GM23338 (cell line): Measurements from ENCODE around the gene BTBD9. TPM values are rescaled to one million over a fixed set of nuclear protein-coding genes. Genes with fewer than 3 reads are reported as not detected.

Experiments
- ATAC-seq: fragments of 200-7000 bp; cut with Tn5 transposase; 3 replicates; pipeline ENCODE4 v1.9.1; 2020
- DNase-seq: peaks from one replicate; pipeline ENCODE4 v3.0.0-alpha.2; 2015; ENCODE audit warnings: low spot score
- H2AFZ ChIP-seq: fragments of 200-600 bp; sonication (generic); 2 replicates; pipeline ENCODE4 v1.8.0; 2016; ENCODE audit warnings: antibody characterized with exemption, mild to moderate bottlenecking, moderate library complexity
- H3F3A ChIP-seq: fragments of 200-600 bp; sonication (generic); replicated peaks from 2 replicates; pipeline ENCODE4 v1.8.0; 2017; ENCODE audit warnings: antibody characterized with exemption, mixed run types, low read depth
- H3K27ac ChIP-seq: fragments of 200-600 bp; sonication (generic); 2 replicates; pipeline ENCODE4 v1.6.1; 2016; ENCODE audit warnings: low read depth
- H3K27me3 ChIP-seq: fragments of 200-600 bp; sonication (generic); 2 replicates; pipeline ENCODE4 v1.8.0; 2016; ENCODE audit warnings: mild to moderate bottlenecking, mixed run types, moderate library complexity; ENCODE audit not compliant: insufficient read depth
- H3K36me3 ChIP-seq: fragments of 200-600 bp; sonication (generic); 2 replicates; pipeline ENCODE4 v1.8.0; 2016; ENCODE audit warnings: mild to moderate bottlenecking; ENCODE audit not compliant: insufficient read depth
- H3K4me1 ChIP-seq: fragments of 200-600 bp; sonication (generic); 2 replicates; pipeline ENCODE4 v1.8.0; 2016; ENCODE audit warnings: mild to moderate bottlenecking, moderate library complexity; ENCODE audit not compliant: insufficient read depth
- H3K4me2 ChIP-seq: fragments of 200-600 bp; sonication (generic); 2 replicates; pipeline ENCODE4 v1.7.1; 2017; ENCODE audit warnings: mixed run types
- H3K4me3 ChIP-seq: fragments of 200-600 bp; sonication (generic); 2 replicates; pipeline ENCODE4 v1.6.1; 2016; ENCODE audit warnings: mixed run types
- H3K79me2 ChIP-seq: fragments of 200-600 bp; sonication (generic); replicated peaks from 2 replicates; pipeline ENCODE4 v1.8.0; 2017; ENCODE audit warnings: mild to moderate bottlenecking; ENCODE audit not compliant: insufficient read depth
- H3K9me2 ChIP-seq: fragments of 200-600 bp; sonication (generic); 2 replicates; pipeline ENCODE4 v1.8.0; 2017; ENCODE audit not compliant: insufficient read depth
- H4K20me1 ChIP-seq: fragments of 200-600 bp; sonication (generic); replicated peaks from 2 replicates; pipeline ENCODE4 v1.8.0; 2017; ENCODE audit warnings: mild to moderate bottlenecking; ENCODE audit not compliant: insufficient read depth
- H3K27ac Mint-ChIP-seq: 2 replicates; pipeline ENCODE4 v1.8.0; 2020; ENCODE audit warnings: inconsistent platforms, mild to moderate bottlenecking, moderate library complexity, mixed read lengths
- H3K27me3 Mint-ChIP-seq: 3 replicates; pipeline ENCODE4 v1.8.0; 2022; ENCODE audit warnings: low read depth, mild to moderate bottlenecking, moderate library complexity, mixed read lengths, inconsistent platforms; ENCODE audit not compliant: insufficient read depth, poor library complexity
- H3K36me3 Mint-ChIP-seq: 3 replicates; pipeline ENCODE4 v1.8.0; 2021; ENCODE audit warnings: low read depth, mild to moderate bottlenecking, inconsistent platforms, moderate library complexity, mixed read lengths
- H3K4me1 Mint-ChIP-seq: 3 replicates; pipeline ENCODE4 v1.8.0; 2020; ENCODE audit warnings: mild to moderate bottlenecking, inconsistent platforms, mixed read lengths
- H3K4me3 Mint-ChIP-seq: 3 replicates; pipeline ENCODE4 v1.8.0; 2021; ENCODE audit warnings: moderate library complexity, mild to moderate bottlenecking, inconsistent platforms, mixed read lengths
- H3K9me3 Mint-ChIP-seq: 3 replicates; pipeline ENCODE4 v1.8.0; 2020; ENCODE audit warnings: moderate library complexity, mild to moderate bottlenecking, inconsistent platforms, mixed read lengths
- CREB1 ChIP-seq: fragments of 250-450 bp; sonication (Bioruptor Pico); IDR thresholded peaks from 2 replicates; pipeline ENCODE4 v1.5.0; 2020; ENCODE audit warnings: low read depth, mild to moderate bottlenecking, moderate library complexity
- EZH2 ChIP-seq: fragments of 200-600 bp; sonication (generic); IDR thresholded peaks from one replicate; pipeline ENCODE4 v1.8.0; 2017; ENCODE audit warnings: antibody characterized with exemption, mild to moderate bottlenecking, low read depth; ENCODE audit not compliant: unreplicated experiment
- NANOG ChIP-seq: IDR thresholded peaks from 2 replicates; pipeline ENCODE4 v1.6.1; 2016; ENCODE audit warnings: antibody characterized with exemption, borderline replicate concordance
- POLR2AphosphoS5 ChIP-seq: IDR thresholded peaks from 2 replicates; pipeline ENCODE4 v1.6.1; 2016; ENCODE audit warnings: antibody characterized with exemption, low read depth
- ZNF114 ChIP-seq: fragments of 250-450 bp; sonication (Bioruptor Pico); IDR thresholded peaks from 2 replicates; pipeline ENCODE4 v1.5.0; 2020; ENCODE audit warnings: mild to moderate bottlenecking, moderate library complexity
- ZNF331 ChIP-seq: fragments of 250-450 bp; sonication (Bioruptor Pico); IDR thresholded peaks from 2 replicates; pipeline ENCODE4 v1.5.0; 2020; ENCODE audit warnings: low read depth, mild to moderate bottlenecking, moderate library complexity
- polyA plus RNA-seq: library from polyadenylated mRNA; unstranded; fragments of >200 nt; fragmentation: Nextera tagmentation; extraction: Ambion mirVana; gene quantifications from 2 replicates; pipeline ENCODE4 v1.2.1, GENCODE V29; 2016
- total RNA-seq: library from RNA; depleted of rRNA; stranded (reverse); fragments of >200 nt; shearing (Covaris generic); gene quantifications from 2 replicates; pipeline ENCODE4 v1.2.3, GENCODE V29; 2014
- TF ChIP-seq, protein P1 (sequence below): fragments of 250-450 bp; sonication (Bioruptor Pico); IDR thresholded peaks from 2 replicates; pipeline ENCODE4 v1.5.0; 2020; ENCODE audit warnings: mild to moderate bottlenecking, moderate library complexity
- TF ChIP-seq, protein P2 (sequence below), 2 experiments: fragments of 200-600 bp in 1 of 2; sonication (generic) in 1 of 2; conservative IDR thresholded peaks; 2 replicates each; pipeline versions ENCODE4 v1.5.1 to v1.6.1; 2016 to 2017; ENCODE audit warnings: antibody characterized with exemption in 2 of 2, low read depth in 2 of 2, mild to moderate bottlenecking in 2 of 2, moderate library complexity in 1 of 2
- TF ChIP-seq, protein P3 (sequence below): IDR thresholded peaks from 2 replicates; pipeline ENCODE4 v1.6.1; 2016; ENCODE audit warnings: antibody characterized with exemption

The BTBD9 gene
- total and polyA plus RNA-seq, 2 experiments from 2014 or later: 4.2 to 5.3 TPM

DNA sequence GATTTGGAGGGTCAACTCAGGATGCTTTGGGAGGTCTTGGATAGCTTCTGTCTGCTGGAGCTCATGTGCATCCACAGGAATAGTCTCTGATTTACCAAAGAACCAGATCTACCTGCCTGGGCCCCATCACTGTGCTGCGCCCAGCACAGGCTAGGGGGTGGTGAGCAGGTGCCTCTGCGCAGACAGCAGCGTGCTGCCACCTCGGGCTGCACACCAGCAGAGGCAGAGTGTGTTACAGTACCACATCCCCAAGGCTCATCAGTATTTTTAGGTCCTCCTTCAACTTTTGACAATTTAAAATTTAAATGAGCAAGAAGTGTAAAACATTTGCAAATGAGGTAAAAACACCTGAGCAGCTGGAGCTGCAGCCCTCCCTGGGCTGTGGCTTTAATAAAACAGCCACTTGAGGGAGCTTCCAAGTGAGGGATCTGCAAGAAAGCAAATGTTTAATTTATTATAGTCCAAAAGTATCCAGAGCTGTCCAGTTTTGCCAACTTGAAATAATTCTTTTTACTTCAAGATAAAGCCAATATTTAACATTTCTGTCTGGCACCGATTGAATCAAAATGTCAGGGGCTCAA is 495.3 kb downstream of the BTBD9 start:
- Histone ChIP-seq H3K27me3 (no peaks in the 10 kb centered on the region), H3K9me2 (0 out of 2 replicates have a peak, but pooled peaks cover under 1% of the 10 kb centered on the region), H3K36me3 (no peaks in the 10 kb centered on the region), H3K4me1 (peaks cover 34% of the 10 kb centered on the region), H3K79me2 (peaks cover 16% of the 10 kb centered on the region), H3K27ac (no peak overlapping the region; the same call in 1 of the 2 replicates), H3K4me2 (peak overlapping the region; percentile 71), H4K20me1 (peaks cover 3% of the 10 kb centered on the region; the same call in 1 of the 2 replicates), H3F3A (no peaks in the 10 kb centered on the region), H2AFZ (no peak overlapping the region), H3K4me3 (no peak overlapping the region)
- TF ChIP-seq POLR2AphosphoS5: no peak
- TF ChIP-seq, protein P1, sequence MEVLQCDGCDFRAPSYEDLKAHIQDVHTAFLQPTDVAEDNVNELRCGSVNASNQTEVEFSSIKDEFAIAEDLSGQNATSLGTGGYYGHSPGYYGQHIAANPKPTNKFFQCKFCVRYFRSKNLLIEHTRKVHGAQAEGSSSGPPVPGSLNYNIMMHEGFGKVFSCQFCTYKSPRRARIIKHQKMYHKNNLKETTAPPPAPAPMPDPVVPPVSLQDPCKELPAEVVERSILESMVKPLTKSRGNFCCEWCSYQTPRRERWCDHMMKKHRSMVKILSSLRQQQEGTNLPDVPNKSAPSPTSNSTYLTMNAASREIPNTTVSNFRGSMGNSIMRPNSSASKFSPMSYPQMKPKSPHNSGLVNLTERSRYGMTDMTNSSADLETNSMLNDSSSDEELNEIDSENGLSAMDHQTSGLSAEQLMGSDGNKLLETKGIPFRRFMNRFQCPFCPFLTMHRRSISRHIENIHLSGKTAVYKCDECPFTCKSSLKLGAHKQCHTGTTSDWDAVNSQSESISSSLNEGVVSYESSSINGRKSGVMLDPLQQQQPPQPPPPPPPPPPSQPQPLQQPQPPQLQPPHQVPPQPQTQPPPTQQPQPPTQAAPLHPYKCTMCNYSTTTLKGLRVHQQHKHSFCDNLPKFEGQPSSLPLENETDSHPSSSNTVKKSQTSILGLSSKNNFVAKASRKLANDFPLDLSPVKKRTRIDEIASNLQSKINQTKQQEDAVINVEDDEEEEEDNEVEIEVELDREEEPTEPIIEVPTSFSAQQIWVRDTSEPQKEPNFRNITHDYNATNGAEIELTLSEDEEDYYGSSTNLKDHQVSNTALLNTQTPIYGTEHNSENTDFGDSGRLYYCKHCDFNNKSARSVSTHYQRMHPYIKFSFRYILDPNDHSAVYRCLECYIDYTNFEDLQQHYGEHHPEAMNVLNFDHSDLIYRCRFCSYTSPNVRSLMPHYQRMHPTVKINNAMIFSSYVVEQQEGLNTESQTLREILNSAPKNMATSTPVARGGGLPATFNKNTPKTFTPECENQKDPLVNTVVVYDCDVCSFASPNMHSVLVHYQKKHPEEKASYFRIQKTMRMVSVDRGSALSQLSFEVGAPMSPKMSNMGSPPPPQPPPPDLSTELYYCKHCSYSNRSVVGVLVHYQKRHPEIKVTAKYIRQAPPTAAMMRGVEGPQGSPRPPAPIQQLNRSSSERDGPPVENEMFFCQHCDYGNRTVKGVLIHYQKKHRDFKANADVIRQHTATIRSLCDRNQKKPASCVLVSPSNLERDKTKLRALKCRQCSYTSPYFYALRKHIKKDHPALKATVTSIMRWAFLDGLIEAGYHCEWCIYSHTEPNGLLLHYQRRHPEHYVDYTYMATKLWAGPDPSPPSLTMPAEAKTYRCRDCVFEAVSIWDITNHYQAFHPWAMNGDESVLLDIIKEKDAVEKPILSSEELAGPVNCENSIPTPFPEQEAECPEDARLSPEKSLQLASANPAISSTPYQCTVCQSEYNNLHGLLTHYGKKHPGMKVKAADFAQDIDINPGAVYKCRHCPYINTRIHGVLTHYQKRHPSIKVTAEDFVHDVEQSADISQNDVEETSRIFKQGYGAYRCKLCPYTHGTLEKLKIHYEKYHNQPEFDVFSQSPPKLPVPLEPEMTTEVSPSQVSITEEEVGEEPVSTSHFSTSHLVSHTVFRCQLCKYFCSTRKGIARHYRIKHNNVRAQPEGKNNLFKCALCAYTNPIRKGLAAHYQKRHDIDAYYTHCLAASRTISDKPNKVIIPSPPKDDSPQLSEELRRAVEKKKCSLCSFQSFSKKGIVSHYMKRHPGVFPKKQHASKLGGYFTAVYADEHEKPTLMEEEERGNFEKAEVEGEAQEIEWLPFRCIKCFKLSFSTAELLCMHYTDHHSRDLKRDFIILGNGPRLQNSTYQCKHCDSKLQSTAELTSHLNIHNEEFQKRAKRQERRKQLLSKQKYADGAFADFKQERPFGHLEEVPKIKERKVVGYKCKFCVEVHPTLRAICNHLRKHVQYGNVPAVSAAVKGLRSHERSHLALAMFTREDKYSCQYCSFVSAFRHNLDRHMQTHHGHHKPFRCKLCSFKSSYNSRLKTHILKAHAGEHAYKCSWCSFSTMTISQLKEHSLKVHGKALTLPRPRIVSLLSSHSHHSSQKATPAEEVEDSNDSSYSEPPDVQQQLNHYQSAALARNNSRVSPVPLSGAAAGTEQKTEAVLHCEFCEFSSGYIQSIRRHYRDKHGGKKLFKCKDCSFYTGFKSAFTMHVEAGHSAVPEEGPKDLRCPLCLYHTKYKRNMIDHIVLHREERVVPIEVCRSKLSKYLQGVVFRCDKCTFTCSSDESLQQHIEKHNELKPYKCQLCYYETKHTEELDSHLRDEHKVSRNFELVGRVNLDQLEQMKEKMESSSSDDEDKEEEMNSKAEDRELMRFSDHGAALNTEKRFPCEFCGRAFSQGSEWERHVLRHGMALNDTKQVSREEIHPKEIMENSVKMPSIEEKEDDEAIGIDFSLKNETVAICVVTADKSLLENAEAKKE (CRISPR knock-in tag): no peak
- no peak for TF ChIP-seq EZH2
- TF ChIP-seq, protein P2, sequence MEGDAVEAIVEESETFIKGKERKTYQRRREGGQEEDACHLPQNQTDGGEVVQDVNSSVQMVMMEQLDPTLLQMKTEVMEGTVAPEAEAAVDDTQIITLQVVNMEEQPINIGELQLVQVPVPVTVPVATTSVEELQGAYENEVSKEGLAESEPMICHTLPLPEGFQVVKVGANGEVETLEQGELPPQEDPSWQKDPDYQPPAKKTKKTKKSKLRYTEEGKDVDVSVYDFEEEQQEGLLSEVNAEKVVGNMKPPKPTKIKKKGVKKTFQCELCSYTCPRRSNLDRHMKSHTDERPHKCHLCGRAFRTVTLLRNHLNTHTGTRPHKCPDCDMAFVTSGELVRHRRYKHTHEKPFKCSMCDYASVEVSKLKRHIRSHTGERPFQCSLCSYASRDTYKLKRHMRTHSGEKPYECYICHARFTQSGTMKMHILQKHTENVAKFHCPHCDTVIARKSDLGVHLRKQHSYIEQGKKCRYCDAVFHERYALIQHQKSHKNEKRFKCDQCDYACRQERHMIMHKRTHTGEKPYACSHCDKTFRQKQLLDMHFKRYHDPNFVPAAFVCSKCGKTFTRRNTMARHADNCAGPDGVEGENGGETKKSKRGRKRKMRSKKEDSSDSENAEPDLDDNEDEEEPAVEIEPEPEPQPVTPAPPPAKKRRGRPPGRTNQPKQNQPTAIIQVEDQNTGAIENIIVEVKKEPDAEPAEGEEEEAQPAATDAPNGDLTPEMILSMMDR (conservative IDR thresholded peaks at IDR 0.05; ENCODE audit: low read depth in 2 of 2): peak; percentile 22 to 24; a peak in 2 of 4 replicates
- TF ChIP-seq CREB1: no peak
- no peak for TF ChIP-seq NANOG
- TF ChIP-seq ZNF331 (CRISPR knock-in tag): no peak
- no peak for TF ChIP-seq ZNF114 (CRISPR knock-in tag)
- TF ChIP-seq, protein P3, sequence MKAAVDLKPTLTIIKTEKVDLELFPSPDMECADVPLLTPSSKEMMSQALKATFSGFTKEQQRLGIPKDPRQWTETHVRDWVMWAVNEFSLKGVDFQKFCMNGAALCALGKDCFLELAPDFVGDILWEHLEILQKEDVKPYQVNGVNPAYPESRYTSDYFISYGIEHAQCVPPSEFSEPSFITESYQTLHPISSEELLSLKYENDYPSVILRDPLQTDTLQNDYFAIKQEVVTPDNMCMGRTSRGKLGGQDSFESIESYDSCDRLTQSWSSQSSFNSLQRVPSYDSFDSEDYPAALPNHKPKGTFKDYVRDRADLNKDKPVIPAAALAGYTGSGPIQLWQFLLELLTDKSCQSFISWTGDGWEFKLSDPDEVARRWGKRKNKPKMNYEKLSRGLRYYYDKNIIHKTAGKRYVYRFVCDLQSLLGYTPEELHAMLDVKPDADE: no peak
- Mint-ChIP-seq H3K4me1 (peaks cover 74% of the 10 kb centered on the region), H3K9me3 (no peaks in the 10 kb centered on the region), H3K27ac (no peak overlapping the region), H3K27me3 (peaks cover 8% of the 10 kb centered on the region), H3K36me3 (peaks cover 3% of the 10 kb centered on the region; the same call in 1 of the 3 replicates), H3K4me3 (no peak overlapping the region)
- DNase-seq (no peak), ATAC-seq (peak; percentile 73)
